ENCODE results near the gene CNNM3.
A peak's percentile ranks its signal among the peaks of the same experiment; 100 is the strongest.

Gene CNNM3

DNA sequence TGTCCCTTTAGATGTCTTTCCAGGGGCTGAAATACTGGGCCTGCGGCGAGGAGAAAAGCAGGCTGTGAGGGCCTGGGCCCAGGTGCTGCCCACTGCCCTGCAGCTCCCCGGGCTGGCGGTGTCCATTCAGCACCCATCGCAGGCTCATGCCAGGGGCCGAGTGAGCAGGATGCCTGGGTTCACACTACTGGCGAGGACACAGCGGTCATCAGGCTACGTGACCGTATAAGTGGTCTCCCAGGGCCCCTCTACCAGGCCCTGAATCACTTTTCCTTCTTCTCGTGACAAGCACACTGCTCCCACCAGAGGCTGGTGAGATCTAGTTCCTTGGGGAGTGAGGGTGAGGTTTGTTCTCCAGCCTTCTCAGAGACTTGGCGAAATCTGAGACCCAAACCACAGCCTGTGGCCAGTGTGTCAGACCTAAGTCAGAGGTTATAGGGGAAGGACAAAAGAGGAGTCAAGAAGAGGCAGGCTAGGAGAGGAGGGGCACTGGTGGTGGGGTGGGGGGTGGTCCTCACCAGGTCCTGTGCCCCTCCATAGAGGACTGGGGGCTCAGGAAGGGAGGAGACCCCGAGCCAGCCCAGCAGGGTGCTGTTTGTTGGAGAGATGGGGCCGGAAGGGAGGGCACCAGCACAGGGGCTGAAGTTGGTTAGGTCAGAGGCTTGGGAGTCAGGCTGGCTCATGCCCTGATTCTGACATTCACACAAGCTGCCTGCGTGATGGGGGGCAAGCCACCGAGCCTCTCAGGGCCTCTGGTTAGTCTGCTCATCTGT lies 60.4 kb downstream of the CNNM3 start:
- no peak for TF ChIP-seq Cebpa-rat (IDR thresholded peaks at IDR 0.05)
- Histone ChIP-seq H3K27me3 (no peaks in the 10 kb centered on the region), H3K27ac (peak overlapping the region; percentile 75), H3K4me3 (no peak overlapping the region; the same call in 1 of the 2 replicates), H3K4me1 (peaks cover 85% of the 10 kb centered on the region), H3K36me3 (no peaks in the 10 kb centered on the region), H3K9ac (peak overlapping the region; percentile 64), H4K20me1 (no peaks in the 10 kb centered on the region), H3K4me2 (peak overlapping the region; percentile 92), H3K9me3 (no peaks in the 10 kb centered on the region)

DNA sequence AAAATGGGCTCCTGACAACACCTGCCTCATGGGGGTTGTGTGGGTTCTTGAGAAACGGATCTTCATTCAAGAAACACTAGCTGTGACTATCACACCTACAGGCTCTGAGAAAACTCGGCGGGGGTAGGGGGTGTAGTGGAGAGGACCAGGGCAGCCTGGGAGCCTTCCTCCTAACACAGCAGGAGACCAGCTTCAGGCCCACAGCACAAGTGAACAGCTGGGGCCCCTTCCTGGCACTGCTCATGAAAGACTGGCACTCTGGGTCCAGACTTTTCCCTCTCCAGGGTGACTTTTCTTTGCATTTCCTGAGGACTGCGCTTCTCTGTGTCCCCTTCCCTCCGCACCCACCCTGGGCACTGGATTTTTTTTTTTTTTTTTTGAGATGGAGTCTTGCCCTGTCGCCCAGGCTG lies 61.0 kb downstream of the CNNM3 start:
- peaks cover 90% of the 10 kb centered on the region for H3K4me1 ChIP-seq
- no peak overlapping the region for H3K4me3 ChIP-seq
- H3K27ac ChIP-seq = peak overlapping the region; percentile 75
- peak overlapping the region; percentile 92 for H3K4me2 ChIP-seq
- H4K20me1 ChIP-seq = no peaks in the 10 kb centered on the region
- peak overlapping the region; percentile 64 for H3K9ac ChIP-seq
- H3K36me3 ChIP-seq = no peaks in the 10 kb centered on the region
- H3K27me3 ChIP-seq = no peaks in the 10 kb centered on the region
- TF ChIP-seq Cebpa-rat (IDR thresholded peaks at IDR 0.05) = no peak
- H3K9me3 ChIP-seq = no peaks in the 10 kb centered on the region

DNA sequence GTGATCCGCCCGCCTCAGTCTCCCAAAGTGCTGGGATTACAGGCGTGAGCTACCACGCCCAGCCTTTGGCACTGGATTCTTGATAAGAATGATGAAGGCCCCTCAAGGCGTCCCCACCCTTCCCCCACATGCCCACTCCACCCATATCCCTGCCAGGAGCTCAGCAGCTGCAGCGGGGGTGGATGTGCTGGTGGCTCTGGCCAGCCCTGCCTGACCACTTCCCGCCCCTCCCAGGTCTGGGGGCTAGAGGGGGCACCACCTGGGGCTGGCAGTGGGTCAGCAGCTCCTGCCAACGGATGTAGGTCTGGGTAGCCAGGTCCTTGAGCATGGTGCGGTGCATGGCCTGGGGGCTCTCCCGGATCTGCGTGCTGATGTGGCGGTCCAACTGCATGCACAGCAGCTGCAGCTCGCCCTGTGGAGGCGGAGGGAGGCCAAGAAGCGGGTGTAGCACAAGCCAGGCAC lies 61.6 kb downstream of the CNNM3 start:
- no peaks in the 10 kb centered on the region for H3K9me3 ChIP-seq
- H3K36me3 ChIP-seq = no peaks in the 10 kb centered on the region
- no peaks in the 10 kb centered on the region for H3K27me3 ChIP-seq
- H4K20me1 ChIP-seq = no peaks in the 10 kb centered on the region
- peaks cover 97% of the 10 kb centered on the region for H3K4me1 ChIP-seq
- H3K4me3 ChIP-seq = peak overlapping the region; percentile 39; the same call in 1 of the 2 replicates
- no peak for TF ChIP-seq Cebpa-rat (IDR thresholded peaks at IDR 0.05)
- H3K4me2 ChIP-seq = peak overlapping the region; percentile 92
- H3K27ac ChIP-seq = peak overlapping the region; percentile 75
- H3K9ac ChIP-seq = peak overlapping the region; percentile 64

DNA sequence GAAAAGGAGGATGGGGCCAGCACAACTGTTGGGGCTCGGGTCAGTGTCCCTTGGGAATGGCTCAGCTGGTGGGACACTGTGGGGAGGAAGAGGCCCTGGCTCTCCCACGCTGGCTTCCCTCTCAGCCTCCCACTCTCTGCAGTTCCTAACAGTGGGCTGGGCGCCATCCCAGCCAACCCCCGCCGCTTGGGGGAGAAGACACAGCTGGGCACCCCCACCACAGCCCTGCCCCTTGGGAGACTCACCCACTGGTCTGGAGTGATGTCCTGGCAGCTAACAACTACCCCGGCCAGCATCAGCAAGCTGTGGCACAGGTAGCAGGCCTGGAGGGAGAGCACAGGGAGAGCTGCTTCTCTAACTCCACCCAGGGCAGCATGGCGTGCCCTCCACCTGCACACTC lies 62.1 kb downstream of the CNNM3 start:
- Histone ChIP-seq H4K20me1 (no peaks in the 10 kb centered on the region), H3K4me2 (peak overlapping the region; percentile 92), H3K27me3 (no peaks in the 10 kb centered on the region), H3K4me1 (peaks cover 100% of the 10 kb centered on the region), H3K9ac (peak overlapping the region; percentile 64), H3K36me3 (no peaks in the 10 kb centered on the region), H3K4me3 (peak overlapping the region; percentile 39; the same call in 1 of the 2 replicates), H3K27ac (peak overlapping the region; percentile 75), H3K9me3 (no peaks in the 10 kb centered on the region)
- no peak for TF ChIP-seq Cebpa-rat (IDR thresholded peaks at IDR 0.05)

DNA sequence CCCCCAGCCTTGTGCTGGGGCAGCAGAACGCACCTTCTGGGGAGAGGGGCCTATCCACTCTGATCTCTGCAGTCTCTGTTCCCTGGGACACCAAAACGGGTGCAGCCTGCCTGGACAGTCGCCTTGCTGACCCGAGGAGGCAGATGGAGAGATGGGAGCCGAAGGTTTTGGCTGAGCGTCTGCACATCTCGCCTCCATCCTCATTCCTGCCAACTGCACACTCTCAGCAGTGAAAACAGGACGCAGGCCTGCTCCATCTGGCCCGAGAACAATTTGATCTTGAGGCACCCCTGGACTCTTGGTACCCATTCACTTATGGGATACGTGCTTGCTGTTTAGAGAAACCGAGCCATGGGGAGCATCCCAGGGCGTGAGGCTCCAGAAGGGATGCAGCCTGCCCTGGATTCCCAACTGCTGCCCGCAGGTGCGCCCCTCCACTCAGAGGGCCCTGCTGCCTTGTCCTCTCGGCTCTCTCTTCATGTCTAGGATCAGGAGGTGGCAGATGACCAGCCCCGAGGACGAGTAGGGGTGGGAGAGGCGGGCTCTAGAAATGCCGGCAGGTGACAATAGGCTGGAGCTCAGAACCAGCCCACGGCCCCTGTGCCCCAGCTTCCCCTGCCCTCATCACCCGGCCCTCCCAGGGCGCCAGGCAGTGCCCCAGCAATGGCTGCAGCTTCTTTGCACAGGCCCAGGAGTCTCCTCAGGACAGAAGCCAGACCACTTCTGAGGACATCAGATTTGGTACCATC lies 62.9 kb downstream of the CNNM3 start:
- no peaks in the 10 kb centered on the region for H3K36me3 ChIP-seq
- peak overlapping the region; percentile 75 for H3K27ac ChIP-seq
- H3K4me2 ChIP-seq = peak overlapping the region; percentile 92
- peaks cover 99% of the 10 kb centered on the region for H3K4me1 ChIP-seq
- H4K20me1 ChIP-seq = no peaks in the 10 kb centered on the region
- no peaks in the 10 kb centered on the region for H3K9me3 ChIP-seq
- H3K27me3 ChIP-seq = no peaks in the 10 kb centered on the region
- H3K9ac ChIP-seq = peak overlapping the region; percentile 64
- H3K4me3 ChIP-seq = no peak overlapping the region
- no peak for TF ChIP-seq Cebpa-rat (IDR thresholded peaks at IDR 0.05)

DNA sequence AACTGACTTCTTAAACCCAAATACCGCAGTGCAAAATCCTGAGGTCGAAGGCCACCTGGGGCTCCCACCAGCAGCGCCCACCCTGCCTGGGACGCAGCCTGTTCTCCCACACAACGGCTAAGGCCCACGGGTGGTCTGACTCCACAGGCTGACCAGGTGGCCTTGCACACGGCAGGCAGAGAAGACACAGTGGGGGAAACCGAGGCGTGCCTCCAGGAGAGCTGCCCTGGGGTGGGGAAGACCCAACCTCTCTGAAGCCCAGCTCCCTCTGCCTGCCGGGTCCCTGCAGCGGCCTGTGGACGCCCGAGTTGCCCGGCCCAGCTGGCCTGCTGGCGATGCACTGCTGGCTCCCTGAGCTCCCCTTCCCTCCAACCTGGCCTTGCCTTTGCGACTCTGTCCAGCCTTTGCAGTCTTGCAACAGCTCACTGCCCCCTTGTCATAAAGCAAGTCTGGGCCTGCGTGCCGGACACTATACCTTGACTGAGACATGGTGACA lies 63.5 kb downstream of the CNNM3 start:
- Histone ChIP-seq H3K4me1 (peaks cover 99% of the 10 kb centered on the region), H4K20me1 (no peaks in the 10 kb centered on the region), H3K4me2 (peak overlapping the region; percentile 92), H3K27ac (0 out of 2 replicates have a peak overlapping the region, but pooled peaks have one; percentile 37), H3K27me3 (no peaks in the 10 kb centered on the region), H3K4me3 (no peak overlapping the region), H3K9me3 (no peaks in the 10 kb centered on the region), H3K9ac (no peak overlapping the region), H3K36me3 (no peaks in the 10 kb centered on the region)
- TF ChIP-seq Cebpa-rat (IDR thresholded peaks at IDR 0.05) = no peak

DNA sequence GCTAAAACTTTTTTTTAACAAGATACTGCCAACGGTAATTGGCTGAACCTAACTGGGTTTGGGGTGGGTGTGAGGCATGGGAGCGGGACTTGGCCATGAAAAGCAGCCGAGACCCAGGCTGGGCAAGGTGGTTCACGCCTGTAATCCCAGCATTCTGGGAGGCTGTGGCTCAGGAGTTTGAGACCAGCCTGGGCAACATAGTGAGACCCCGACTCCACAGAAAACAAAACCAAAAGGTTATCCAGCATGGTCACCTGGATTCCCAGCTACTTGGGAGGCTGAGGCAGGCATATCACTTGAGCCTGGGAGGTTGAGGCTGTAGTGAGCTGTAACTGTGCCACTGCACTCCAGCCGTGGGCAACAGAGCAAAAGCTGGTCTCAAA lies 64.8 kb downstream of the CNNM3 start:
- peak overlapping the region; percentile 74 for H3K27ac ChIP-seq
- no peak overlapping the region for H3K4me3 ChIP-seq
- H3K27me3 ChIP-seq = no peaks in the 10 kb centered on the region
- H3K36me3 ChIP-seq = no peaks in the 10 kb centered on the region
- no peaks in the 10 kb centered on the region for H3K9me3 ChIP-seq
- peak overlapping the region; percentile 73; the same call in 1 of the 2 replicates for H3K9ac ChIP-seq
- H3K4me1 ChIP-seq = peaks cover 86% of the 10 kb centered on the region
- peak overlapping the region; percentile 92 for H3K4me2 ChIP-seq
- H4K20me1 ChIP-seq = no peaks in the 10 kb centered on the region
- no peak for TF ChIP-seq Cebpa-rat (IDR thresholded peaks at IDR 0.05)

DNA sequence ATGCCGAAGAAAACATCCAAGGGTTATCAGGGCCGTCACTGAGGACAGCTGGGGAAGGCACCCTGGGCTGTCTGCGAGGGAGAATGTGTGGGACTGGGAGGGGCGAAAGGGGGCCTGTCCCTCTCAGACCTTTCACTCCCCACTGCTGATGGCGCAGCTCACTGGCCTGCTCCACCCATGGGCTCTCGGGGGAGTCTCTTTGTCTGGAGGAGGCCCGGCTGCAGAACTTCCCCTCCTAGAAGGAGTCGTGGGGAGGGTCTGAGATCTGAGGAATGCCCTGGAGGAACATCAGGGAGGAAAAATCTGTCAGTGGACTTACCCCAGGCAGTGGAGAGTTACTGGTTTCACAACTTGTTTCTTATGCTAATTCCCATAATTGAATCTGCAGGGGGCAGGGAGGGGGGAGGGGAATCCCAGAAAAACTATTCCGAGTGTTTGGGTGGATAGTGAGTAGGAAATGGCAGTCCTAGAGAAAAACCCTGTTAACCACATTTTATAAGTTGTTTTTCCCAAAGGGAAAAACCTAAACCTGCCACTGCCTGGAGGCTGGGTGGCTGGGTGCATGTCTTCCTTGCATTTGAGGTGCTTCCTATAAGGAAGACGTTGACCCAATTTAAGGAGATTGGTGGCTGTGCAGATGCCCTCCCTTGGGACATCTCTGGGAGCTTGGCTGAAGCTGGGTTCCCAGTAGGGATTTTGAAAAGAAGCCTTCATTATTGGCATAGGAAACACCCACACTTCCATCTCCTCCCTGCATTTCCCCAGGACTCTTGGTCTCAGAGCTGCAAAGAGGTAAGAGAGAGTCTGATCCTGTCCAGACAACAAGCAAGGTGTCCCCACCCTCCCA lies 65.5 kb downstream of the CNNM3 start:
- TF ChIP-seq Cebpa-rat (IDR thresholded peaks at IDR 0.05) = no peak
- no peaks in the 10 kb centered on the region for H3K9me3 ChIP-seq
- peak overlapping the region; percentile 92 for H3K4me2 ChIP-seq
- no peak overlapping the region for H3K4me3 ChIP-seq
- no peaks in the 10 kb centered on the region for H3K27me3 ChIP-seq
- H4K20me1 ChIP-seq = no peaks in the 10 kb centered on the region
- peak overlapping the region; percentile 74 for H3K27ac ChIP-seq
- H3K4me1 ChIP-seq = peaks cover 79% of the 10 kb centered on the region
- peak overlapping the region; percentile 73 for H3K9ac ChIP-seq
- H3K36me3 ChIP-seq = no peaks in the 10 kb centered on the region

DNA sequence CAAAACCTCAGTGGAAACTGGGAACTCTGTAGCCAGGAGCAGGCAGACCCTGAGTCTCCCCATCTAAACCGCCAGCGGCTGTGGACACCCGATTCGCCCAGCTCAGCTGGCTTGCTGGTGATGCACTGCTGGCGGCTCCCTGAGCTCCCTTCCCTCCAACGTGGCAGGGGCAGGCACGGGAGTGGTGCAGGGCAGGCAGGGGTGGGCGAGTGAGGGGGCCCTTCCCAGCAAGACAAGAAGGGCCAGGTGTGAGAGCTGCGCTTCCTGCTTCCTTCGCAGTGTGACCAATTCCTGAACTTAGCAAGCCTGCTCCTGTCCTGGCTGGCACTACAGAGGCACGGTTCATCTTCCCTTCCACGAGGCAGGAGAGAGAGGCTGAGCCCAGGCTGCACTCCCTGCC lies 66.2 kb downstream of the CNNM3 start:
- Histone ChIP-seq H3K4me1 (peaks cover 74% of the 10 kb centered on the region), H3K4me3 (no peak overlapping the region), H3K9ac (no peak overlapping the region), H3K27me3 (no peaks in the 10 kb centered on the region), H3K36me3 (no peaks in the 10 kb centered on the region), H4K20me1 (no peaks in the 10 kb centered on the region), H3K9me3 (no peaks in the 10 kb centered on the region), H3K27ac (peak overlapping the region; percentile 30; the same call in 1 of the 2 replicates), H3K4me2 (peak overlapping the region; percentile 92)
- TF ChIP-seq Cebpa-rat (IDR thresholded peaks at IDR 0.05) = no peak

Measured in BLaER1 (cell line).